WTC11 (cell line): ENCODE data around the gene ZNF827.

Experiments used
- ATF1 ChIP-seq: sonication (generic); formaldehyde crosslinking; IDR thresholded peaks from 2 replicates; pipeline ENCODE4 v1.8.1; 2023; ENCODE audit warnings: mild to moderate bottlenecking, moderate library complexity, missing genetic modification reagents
- ATF3 ChIP-seq: sonication (generic); formaldehyde crosslinking; conservative IDR thresholded peaks from 2 replicates; pipeline ENCODE4 v1.8.1; 2022; ENCODE audit warnings: mild to moderate bottlenecking, missing genetic modification reagents
- CREM ChIP-seq: sonication (generic); formaldehyde crosslinking; IDR thresholded peaks from 2 replicates; pipeline ENCODE4 v1.8.1; 2022; ENCODE audit warnings: mild to moderate bottlenecking, missing genetic modification reagents, moderate library complexity
- ETV6 ChIP-seq: sonication (generic); formaldehyde crosslinking; IDR thresholded peaks from 2 replicates; pipeline ENCODE4 v1.8.1; 2022; ENCODE audit warnings: mild to moderate bottlenecking, missing genetic modification reagents
- JAZF1 ChIP-seq: fragments of 250-450 bp; sonication (Bioruptor Pico); IDR thresholded peaks from 2 replicates; pipeline ENCODE4 v1.9.0; 2021; ENCODE audit warnings: moderate library complexity, mild to moderate bottlenecking, inconsistent platforms
- MAX ChIP-seq: sonication (generic); formaldehyde crosslinking; IDR thresholded peaks from 2 replicates; pipeline ENCODE4 v1.8.0; 2022; ENCODE audit warnings: mild to moderate bottlenecking, missing genetic modification reagents
- MXD4 ChIP-seq: fragments of 250-450 bp; sonication (Bioruptor Pico); IDR thresholded peaks from 2 replicates; pipeline ENCODE4 v1.8.0; 2021; ENCODE audit warnings: mild to moderate bottlenecking, moderate library complexity, borderline replicate concordance
- NR2C2 ChIP-seq: sonication (generic); formaldehyde crosslinking; IDR thresholded peaks from 2 replicates; pipeline ENCODE4 v1.8.0; 2022; ENCODE audit warnings: mild to moderate bottlenecking, missing genetic modification reagents
- NR3C1 ChIP-seq: sonication (generic); formaldehyde crosslinking; conservative IDR thresholded peaks from 2 replicates; pipeline ENCODE4 v1.8.1; 2023; ENCODE audit warnings: low read depth, mild to moderate bottlenecking, missing genetic modification reagents
- SMAD3 ChIP-seq: sonication (generic); formaldehyde crosslinking; IDR thresholded peaks from 2 replicates; pipeline ENCODE4 v1.8.0; 2022; ENCODE audit warnings: missing genetic modification reagents, mild to moderate bottlenecking, borderline replicate concordance
- SP1 ChIP-seq: sonication (generic); formaldehyde crosslinking; conservative IDR thresholded peaks from 2 replicates; pipeline ENCODE4 v1.8.1; 2022; ENCODE audit warnings: missing genetic modification reagents
- TF ChIP-seq, protein P1 (sequence below): sonication (generic); formaldehyde crosslinking; IDR thresholded peaks from 2 replicates; pipeline ENCODE4 v1.8.1; 2023; ENCODE audit warnings: mild to moderate bottlenecking, moderate library complexity, missing genetic modification reagents
- TF ChIP-seq, protein P2 (sequence below): sonication (generic); formaldehyde crosslinking; IDR thresholded peaks from 2 replicates; pipeline ENCODE4 v1.8.1; 2023; ENCODE audit warnings: mild to moderate bottlenecking, missing genetic modification reagents, borderline replicate concordance
- TF ChIP-seq, protein P3 (sequence below): fragments of 200-600 bp; IDR thresholded peaks from 2 replicates; pipeline ENCODE4 v1.8.0; 2022; ENCODE audit warnings: antibody characterized with exemption

DNA sequence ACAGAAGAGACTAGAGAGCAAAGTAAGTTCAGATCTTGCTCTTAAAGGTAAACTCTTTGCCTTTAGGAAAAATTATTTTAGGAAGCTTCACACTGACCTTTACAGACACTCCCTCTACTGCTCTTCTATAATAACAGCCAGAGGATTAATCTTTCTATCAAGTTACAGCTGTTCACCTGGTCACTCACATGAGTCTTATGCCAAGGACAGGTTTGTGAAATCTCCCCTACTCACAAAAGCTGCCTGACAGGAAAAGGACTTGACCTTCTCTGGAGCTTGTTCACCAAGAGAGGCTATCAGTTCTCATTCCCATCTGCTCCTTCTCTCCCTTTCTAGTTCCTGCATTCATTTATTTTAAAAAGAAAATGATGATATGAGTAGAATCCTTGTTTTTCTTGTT, 141.3 kb downstream of the ZNF827 start:
- TF ChIP-seq ETV6 (no peak), CREM (CRISPR knock-in tag) (no peak), MAX (CRISPR knock-in tag) (no peak), SMAD3 (CRISPR knock-in tag) (no peak), NR2C2 (CRISPR knock-in tag) (no peak), JAZF1 (CRISPR knock-in tag) (no peak), ATF3 (CRISPR knock-in tag) (no peak), MXD4 (CRISPR knock-in tag) (no peak), SP1 (no peak), NR3C1 (CRISPR knock-in tag) (no peak), ATF1 (no peak)
- TF ChIP-seq, protein P1, sequence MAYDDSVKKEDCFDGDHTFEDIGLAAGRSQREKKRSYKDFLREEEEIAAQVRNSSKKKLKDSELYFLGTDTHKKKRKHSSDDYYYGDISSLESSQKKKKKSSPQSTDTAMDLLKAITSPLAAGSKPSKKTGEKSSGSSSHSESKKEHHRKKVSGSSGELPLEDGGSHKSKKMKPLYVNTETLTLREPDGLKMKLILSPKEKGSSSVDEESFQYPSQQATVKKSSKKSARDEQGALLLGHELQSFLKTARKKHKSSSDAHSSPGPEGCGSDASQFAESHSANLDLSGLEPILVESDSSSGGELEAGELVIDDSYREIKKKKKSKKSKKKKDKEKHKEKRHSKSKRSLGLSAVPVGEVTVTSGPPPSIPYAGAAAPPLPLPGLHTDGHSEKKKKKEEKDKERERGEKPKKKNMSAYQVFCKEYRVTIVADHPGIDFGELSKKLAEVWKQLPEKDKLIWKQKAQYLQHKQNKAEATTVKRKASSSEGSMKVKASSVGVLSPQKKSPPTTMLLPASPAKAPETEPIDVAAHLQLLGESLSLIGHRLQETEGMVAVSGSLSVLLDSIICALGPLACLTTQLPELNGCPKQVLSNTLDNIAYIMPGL (CRISPR knock-in tag): no peak
- TF ChIP-seq, protein P2, sequence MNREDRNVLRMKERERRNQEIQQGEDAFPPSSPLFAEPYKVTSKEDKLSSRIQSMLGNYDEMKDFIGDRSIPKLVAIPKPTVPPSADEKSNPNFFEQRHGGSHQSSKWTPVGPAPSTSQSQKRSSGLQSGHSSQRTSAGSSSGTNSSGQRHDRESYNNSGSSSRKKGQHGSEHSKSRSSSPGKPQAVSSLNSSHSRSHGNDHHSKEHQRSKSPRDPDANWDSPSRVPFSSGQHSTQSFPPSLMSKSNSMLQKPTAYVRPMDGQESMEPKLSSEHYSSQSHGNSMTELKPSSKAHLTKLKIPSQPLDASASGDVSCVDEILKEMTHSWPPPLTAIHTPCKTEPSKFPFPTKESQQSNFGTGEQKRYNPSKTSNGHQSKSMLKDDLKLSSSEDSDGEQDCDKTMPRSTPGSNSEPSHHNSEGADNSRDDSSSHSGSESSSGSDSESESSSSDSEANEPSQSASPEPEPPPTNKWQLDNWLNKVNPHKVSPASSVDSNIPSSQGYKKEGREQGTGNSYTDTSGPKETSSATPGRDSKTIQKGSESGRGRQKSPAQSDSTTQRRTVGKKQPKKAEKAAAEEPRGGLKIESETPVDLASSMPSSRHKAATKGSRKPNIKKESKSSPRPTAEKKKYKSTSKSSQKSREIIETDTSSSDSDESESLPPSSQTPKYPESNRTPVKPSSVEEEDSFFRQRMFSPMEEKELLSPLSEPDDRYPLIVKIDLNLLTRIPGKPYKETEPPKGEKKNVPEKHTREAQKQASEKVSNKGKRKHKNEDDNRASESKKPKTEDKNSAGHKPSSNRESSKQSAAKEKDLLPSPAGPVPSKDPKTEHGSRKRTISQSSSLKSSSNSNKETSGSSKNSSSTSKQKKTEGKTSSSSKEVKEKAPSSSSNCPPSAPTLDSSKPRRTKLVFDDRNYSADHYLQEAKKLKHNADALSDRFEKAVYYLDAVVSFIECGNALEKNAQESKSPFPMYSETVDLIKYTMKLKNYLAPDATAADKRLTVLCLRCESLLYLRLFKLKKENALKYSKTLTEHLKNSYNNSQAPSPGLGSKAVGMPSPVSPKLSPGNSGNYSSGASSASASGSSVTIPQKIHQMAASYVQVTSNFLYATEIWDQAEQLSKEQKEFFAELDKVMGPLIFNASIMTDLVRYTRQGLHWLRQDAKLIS: no peak
- TF ChIP-seq, protein P3, sequence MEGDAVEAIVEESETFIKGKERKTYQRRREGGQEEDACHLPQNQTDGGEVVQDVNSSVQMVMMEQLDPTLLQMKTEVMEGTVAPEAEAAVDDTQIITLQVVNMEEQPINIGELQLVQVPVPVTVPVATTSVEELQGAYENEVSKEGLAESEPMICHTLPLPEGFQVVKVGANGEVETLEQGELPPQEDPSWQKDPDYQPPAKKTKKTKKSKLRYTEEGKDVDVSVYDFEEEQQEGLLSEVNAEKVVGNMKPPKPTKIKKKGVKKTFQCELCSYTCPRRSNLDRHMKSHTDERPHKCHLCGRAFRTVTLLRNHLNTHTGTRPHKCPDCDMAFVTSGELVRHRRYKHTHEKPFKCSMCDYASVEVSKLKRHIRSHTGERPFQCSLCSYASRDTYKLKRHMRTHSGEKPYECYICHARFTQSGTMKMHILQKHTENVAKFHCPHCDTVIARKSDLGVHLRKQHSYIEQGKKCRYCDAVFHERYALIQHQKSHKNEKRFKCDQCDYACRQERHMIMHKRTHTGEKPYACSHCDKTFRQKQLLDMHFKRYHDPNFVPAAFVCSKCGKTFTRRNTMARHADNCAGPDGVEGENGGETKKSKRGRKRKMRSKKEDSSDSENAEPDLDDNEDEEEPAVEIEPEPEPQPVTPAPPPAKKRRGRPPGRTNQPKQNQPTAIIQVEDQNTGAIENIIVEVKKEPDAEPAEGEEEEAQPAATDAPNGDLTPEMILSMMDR: no peak
